CD4-positive, alpha-beta T cell treated with Interleukin-12 subunit alpha and Interleukin-12 subunit beta, for 1 hour (primary cell): ENCODE measurements around the gene EPB41L1.
A peak's percentile ranks its signal among the peaks of the same experiment; 100 is the strongest.

Source experiments
- DNase-seq: peaks from one replicate; pipeline ENCODE4 v3.0.0-alpha.2; 2020

Gene EPB41L1

GRCh38 chr20:36266189-36266588 lies 111.6 kb downstream of the EPB41L1 start:
- no peak for DNase-seq

GRCh38 chr20:36267605-36268381 lies 113.3 kb downstream of the EPB41L1 start:
- DNase-seq: no peak

- DNase-seq: no peak
These were observed 114.2 kb downstream of the EPB41L1 start for GRCh38 chr20:36268440-36269342.

GRCh38 chr20:36269507-36269906 lies 115.0 kb downstream of the EPB41L1 start:
- DNase-seq: no peak

GRCh38 chr20:36270744-36271638 lies 116.5 kb downstream of the EPB41L1 start:
- no peak for DNase-seq

- no peak for DNase-seq
These were observed 117.4 kb downstream of the EPB41L1 start for GRCh38 chr20:36271639-36272546.

GRCh38 chr20:36272547-36273220 lies 118.1 kb downstream of the EPB41L1 start:
- no peak for DNase-seq

- peak; percentile 12 for DNase-seq
These were observed 119.1 kb downstream of the EPB41L1 start for GRCh38 chr20:36273414-36274180.

GRCh38 chr20:36274181-36274841 lies 119.8 kb downstream of the EPB41L1 start:
- no peak for DNase-seq

- no peak for DNase-seq
These were observed 120.5 kb downstream of the EPB41L1 start for GRCh38 chr20:36275011-36275410.

- DNase-seq: no peak
These were observed 121.1 kb downstream of the EPB41L1 start for GRCh38 chr20:36275441-36276189.

- no peak for DNase-seq
These were observed 123.0 kb downstream of the EPB41L1 start for GRCh38 chr20:36277546-36277945.

- DNase-seq: no peak
These were observed 124.8 kb downstream of the EPB41L1 start for GRCh38 chr20:36279362-36279761.

- no peak for DNase-seq
These were observed 125.2 kb downstream of the EPB41L1 start for GRCh38 chr20:36279776-36280175.

- no peak for DNase-seq
These were observed 127.3 kb downstream of the EPB41L1 start for GRCh38 chr20:36281785-36282380.
